GM19193 (cell line): ENCODE data around the gene LAMC3.

Experiments
- POLR2A ChIP-seq: IDR thresholded peaks from 4 replicates; pipeline ENCODE4 v1.6.1; 2011; ENCODE audit not compliant: insufficient read depth, insufficient read length; ENCODE audit errors: extremely low read depth

LAMC3 gene

DNA sequence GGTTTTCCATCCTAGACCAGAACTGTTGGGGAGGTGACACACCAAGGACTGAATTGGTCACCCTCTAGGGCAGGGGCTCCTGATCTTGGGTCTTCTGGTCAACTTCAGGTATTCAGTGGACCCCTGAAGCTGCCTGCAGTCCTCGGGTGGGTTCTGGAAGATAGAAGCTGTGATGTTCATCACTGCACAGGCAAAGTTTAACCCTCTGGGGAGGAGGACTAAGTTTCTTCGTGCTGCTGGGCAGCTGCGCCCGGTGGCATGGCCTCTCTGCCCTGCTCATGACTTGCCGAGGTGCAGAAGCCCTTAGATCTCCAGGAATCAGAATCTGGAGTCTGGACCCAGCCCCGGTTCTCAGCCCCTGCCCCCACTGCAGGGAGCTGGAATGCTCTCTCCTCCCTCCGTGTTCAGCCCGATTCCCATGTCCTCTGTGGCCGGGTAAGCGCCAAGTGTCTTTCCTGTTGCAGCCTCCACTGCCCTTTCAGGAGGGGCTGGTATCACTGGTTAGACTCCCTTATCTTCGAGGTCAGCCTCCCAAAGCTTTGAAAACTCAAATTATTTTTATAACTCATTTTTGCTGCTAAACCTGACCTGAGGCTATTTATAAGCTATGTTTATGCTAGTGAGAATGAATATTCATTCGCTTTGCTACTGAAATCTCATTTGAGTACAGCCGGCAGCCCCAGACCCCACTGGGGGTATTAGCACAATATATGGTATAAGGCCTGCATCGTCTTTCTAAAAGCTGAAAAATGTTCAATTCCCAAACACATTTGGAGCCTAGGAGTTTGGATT is 1.7 kb downstream of the LAMC3 start:
- no peak for TF ChIP-seq POLR2A

DNA sequence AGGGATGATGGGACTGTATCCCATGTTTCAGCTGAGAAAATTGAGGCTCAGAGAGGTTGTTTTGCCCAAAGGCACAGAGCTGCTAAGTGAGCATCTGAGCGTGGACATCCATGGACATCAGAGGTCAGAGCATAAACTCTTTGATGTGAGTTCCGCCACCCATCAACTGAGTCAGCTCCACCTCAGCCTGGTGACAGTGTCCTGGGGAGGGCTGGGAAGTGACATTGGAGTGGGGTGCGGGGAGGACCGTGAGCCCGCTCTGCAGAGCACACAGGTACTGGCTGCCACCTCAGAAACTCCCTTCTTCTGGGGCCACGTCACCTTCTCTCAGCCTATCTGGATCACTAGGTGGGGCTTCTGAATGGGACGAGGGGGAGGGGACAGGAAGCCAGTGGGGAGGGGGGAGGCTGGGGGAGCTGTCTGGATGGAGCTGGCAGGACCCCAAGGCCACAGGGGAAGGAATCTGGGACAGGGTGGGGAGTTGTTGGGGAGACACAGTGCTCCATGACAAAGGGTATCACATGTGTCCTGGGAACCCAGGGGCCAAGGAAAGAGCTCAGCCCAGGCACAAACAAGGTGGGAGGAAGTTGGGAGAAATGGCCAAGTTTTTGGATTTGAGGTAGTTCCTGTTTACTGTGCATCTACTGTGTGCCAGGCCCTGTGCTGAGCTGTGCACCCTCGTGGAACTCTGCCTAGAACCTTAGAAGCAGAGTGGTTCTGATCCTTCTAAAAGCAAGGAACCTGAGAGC is 2.5 kb downstream of the LAMC3 start:
- no peak for TF ChIP-seq POLR2A

DNA sequence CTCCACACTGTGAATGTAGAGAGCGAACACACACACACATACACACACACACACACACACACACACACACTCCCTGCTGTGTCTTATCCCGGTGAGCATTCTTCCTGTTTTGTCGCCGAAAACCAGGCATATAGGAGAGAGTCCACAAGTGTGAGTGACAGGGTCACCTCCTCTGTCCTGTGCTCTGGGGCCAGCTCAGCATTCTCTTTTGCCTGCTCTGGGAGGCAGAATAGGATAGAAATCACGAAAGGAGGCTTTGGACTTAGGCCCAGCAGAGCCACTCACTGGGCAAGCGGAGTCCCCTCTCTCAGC is 3.0 kb downstream of the LAMC3 start:
- TF ChIP-seq POLR2A: no peak

DNA sequence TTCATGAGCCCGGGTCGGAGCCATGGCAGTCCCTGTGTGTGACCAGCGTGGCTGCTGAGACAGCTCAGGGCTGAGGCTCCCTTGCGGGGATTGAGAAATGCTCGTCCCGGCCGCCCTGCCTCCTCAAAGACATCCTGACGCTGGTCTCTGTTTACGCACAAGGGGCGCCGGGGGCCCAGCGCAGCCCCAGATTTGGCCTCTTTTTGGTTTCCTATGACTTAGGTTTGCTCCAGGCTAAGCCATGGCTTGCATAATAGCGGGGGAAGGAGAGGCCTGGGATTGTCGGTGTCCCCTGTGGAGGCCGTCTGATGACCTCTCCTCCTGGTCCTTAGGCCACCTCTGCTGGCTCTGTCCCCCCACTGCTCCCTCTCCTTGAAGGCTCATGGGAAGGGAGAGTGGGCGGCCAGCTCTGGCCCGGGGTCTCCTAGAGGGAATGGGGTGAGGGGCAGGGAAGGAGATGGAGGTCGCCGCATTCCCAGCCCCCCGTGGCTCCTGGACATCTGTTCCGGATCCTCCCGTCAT is 3.5 kb downstream of the LAMC3 start:
- TF ChIP-seq POLR2A: no peak

DNA sequence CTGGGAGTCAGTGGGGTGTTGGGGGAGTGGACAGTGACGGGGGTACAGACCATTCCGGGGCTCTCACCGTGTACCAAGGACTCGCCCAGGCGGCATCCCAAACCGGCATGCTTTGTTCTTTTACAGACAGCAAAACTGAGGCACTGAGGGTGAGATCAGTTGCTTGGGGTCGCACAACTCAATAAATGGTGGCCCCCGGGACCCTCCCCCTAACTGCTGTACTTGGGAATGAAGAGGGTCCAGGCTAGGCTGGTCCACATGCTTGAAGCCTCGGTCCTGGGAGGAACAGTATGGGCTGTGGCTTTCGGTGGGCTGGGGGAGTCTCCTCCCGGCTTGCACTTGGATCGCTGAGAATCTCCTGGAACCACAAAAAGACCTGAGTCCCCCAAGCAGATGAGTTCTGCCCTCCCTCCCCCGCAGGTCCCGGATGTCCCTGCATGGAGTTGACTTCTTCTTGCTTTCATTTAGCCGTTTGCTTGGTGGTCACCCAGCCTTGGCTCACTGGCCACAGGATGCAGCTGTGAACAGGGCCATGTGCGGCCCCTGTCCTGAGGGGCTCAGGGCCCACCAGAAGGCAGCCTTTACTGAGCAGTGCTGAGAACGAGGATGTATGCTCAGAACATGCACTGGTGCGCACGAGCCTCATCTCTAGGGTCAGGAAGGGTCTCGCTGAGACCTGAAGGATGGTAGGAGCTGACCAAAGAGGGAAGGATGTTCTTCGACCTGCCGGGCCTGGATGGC is 4.2 kb downstream of the LAMC3 start:
- no peak for TF ChIP-seq POLR2A

DNA sequence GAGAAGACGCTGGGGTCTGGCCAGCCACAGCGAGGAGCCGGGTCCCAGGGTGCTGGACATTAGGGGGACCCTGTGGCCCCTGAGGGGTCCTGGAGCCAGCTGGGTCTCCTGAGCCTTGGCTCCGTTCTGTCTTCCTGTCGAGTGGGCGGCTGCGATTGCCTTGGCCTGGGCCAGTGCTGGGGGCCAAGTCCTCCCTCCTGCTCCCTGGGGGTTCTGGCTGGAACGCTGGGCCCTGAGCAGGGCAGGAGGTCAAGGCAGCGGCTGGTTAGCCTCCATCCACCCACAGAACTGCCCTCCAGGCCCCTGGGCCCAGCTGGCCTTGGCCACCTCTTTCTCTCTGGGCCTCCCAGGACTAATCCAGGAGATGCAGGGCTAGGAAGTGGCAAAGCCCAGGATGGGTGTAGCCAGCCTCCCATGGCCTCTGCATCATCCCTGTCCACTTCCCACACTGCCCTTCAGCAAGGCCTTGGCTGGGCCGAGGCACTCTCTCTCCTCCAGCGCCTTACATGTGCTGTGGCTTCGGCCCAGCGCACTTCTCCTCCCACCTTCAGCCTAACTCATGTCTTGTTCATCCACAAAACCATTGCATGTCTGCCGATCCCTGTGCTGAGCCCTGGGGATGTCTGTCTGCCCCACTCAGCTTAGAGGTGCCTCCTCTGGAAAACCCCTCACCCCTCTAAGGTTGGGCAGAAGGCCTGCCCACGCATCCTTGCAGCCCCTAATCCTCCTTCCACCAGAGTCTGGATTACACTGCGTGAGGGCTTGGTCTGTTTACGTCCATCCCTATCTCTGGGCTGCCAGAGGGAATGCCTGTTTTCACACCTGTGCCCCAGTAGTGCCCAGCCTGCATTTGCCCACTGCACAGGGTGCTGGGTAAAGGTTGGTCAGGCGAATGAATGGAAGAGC is 5.0 kb downstream of the LAMC3 start:
- TF ChIP-seq POLR2A: no peak

DNA sequence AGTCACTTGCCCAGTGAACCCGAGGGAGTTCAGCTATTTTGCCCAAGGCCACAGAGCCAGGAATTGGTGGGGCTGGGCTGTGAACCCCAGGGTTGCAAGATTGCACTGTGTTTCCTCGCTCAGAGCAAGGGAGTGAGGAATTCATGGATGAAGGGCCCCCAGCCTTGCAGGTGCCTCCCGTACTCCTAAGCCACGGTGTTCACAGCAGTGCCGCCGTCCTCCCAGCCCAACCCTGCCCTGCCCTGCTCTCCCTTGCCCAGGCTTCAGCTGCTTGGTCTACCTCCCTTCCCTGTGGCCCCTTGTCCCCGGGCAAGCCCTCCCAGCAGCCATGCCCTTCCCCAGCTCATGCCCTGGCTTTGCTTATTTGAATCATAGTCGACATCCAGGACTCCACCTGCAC is 6.1 kb downstream of the LAMC3 start:
- TF ChIP-seq POLR2A: no peak

DNA sequence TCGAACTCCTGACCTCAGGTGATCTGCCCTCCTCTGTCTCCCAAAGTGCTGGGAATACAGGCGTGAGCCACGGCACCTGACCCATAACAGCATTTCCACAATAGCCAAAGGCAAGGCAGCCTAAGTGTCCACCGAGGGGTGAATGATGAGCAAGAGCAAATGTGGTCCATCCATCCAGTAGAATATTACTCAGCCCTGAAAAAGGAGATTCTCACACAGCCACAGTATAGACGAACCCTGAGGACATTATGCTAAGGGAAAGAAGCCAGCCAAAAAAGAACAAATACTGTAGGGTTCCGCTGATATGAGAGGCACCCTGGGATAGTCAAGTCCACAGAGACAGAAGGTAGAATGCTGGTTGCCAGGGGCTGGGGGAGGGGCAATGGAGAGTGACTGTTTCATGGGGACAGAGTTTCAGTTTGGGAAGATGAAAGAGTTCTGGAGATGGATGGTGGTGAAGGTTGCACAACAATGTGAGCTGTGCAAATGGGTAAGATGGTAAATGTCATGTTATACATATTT is 7.0 kb downstream of the LAMC3 start:
- no peak for TF ChIP-seq POLR2A

DNA sequence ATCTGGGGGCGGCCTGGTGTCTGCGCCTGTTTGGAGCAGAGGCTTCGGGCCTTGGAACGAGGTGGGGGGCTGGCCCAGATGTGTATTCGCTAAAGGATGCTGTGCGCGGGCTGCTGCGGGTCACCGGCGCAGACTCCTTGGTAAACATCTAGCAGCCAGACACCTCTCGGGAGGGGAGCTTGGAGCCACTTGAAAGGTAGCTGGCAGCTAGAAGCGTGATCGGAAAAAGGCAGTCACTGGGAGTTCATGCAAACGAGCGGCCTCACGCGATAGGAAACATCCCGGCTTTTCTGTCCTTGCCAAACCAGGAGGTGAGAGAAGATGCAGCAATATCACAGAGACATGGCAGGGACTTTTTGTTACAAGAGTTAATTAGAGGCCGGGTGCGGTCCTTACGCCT is 8.1 kb downstream of the LAMC3 start:
- no peak for TF ChIP-seq POLR2A

DNA sequence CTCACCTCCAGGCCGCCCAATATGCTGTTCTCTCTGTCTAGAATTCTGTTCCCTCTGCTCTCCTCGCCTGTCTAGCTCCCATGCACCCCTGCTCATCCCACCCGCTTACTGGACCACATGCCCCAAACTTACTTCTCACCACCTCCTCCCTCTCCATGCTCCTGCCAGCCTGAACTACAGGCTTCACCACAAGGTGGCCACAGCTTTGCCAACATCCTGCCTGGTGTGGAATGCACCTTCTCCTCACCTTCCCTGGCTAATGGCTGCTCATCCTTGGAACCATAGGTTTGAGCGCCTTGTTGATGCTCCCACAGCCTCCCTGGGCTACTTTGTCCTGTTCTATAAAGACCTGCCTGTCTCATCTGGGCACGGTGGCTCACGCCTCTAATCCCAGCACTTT is 9.6 kb downstream of the LAMC3 start:
- no peak for TF ChIP-seq POLR2A

DNA sequence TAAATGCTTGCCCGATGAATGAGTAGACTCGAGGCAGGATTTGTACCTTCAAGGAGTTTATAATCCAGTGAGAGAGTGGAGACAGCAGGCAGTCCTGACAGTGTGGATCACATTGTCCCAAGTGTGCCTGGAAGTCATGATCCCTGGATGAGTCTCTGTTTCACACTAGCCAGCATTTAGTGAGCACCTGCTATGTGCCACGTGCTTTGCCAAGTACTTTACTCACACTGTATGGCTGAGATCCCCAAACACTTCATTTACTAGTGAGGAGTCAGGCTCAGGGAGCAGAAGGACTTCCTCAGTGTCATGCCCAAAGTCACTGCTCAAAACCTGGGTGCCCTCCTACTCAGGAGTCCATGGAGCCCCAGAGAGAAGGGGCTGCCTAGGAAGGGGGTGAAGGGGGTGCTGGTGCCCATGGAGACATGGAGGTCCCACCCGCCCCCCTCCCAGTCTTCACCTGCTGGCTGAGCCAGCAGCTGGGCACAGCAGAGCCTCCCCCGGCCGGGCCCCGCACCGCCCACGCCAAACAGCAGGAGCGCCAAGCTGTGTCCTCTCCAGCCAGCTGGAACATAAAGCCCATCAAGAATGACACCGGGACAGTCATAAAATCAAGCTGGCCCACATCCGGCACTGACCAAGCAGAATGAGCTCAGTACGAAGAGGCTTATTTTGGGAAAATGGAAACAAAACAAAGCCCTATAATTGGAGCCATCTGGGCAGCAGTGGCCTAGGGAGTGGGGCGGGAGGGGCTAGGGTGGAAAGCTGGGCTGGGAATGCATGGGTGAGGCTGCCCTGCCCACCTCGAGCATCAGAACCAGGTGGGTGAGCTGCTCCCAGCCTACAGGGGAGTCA is 10.6 kb downstream of the LAMC3 start:
- no peak for TF ChIP-seq POLR2A

DNA sequence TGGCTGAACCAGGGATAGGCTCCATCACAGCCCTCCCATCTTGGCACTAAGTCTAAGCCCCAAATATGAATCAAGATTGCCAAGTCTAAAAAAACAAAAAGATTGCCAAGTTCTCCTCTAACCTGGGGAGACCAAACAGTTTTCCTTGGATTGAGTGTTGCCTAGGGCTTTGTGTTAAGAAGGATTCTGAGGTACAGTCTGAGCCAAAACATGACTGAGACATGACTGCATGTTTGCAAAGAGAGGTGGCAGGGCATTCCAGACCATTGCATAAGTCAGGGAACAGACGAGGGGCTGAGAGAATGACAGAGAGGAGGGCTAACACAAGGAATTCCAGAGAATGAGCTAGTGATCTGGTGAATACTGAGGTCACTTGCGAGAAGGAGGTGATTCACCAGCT is 11.4 kb downstream of the LAMC3 start:
- TF ChIP-seq POLR2A: no peak

DNA sequence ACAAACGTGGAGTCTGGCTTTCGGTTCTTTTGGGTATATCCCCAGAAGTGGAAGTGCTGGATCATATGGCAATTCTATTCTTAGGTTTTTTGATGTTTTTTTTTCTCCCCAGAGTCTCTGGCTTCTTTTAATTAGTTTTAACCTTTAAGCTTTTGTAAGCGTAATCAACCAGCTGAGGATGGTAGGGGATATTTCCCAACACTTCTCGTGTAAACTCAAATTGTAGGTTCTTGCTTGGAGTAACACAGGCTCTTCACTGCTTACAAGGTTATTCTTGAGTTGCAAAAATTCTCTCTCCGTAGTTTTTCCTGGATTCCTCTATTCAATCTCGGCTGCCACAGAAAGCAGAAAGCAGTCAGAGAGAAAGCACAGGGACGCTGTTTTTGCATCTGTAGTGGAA is 11.9 kb downstream of the LAMC3 start:
- no peak for TF ChIP-seq POLR2A
